Neural progenitor cell (in vitro differentiated cells): ENCODE measurements around the gene GRIN2A. TPM values are rescaled to one million over a fixed set of nuclear protein-coding genes. Genes with fewer than 3 reads are reported as not detected.

Source experiments
- DNase-seq: peaks from one replicate; pipeline ENCODE4 v3.0.0-alpha.2; 2016; ENCODE audit warnings: low spot score
- H2AFZ ChIP-seq: fragments of 200-600 bp; sonication (generic); replicated peaks from 2 replicates; pipeline ENCODE4 v1.6.1; 2016; ENCODE audit warnings: antibody characterized with exemption
- H3F3A ChIP-seq: fragments of 200-600 bp; sonication (generic); 2 replicates; pipeline ENCODE4 v1.6.1; 2016; ENCODE audit warnings: antibody characterized with exemption, low read depth
- H3K27ac ChIP-seq: fragments of 200-600 bp; sonication (generic); 2 replicates; pipeline ENCODE4 v1.5.1; 2016; ENCODE audit warnings: mild to moderate bottlenecking
- H3K27me3 ChIP-seq: fragments of 200-600 bp; sonication (generic); 2 replicates; pipeline ENCODE4 v1.6.1; 2016; ENCODE audit warnings: mild to moderate bottlenecking, moderate library complexity
- H3K36me3 ChIP-seq: fragments of 200-600 bp; sonication (generic); 2 replicates; pipeline ENCODE4 v1.5.1; 2016
- H3K4me1 ChIP-seq: fragments of 200-600 bp; sonication (generic); 2 replicates; pipeline ENCODE4 v1.6.1; 2016; ENCODE audit warnings: mixed run types
- H3K4me2 ChIP-seq: fragments of 200-600 bp; sonication (generic); 2 replicates; pipeline ENCODE4 v1.6.1; 2016
- H3K4me3 ChIP-seq: fragments of 200-600 bp; sonication (generic); 2 replicates; pipeline ENCODE4 v1.5.1; 2016
- H3K79me2 ChIP-seq: fragments of 200-600 bp; sonication (generic); 2 replicates; pipeline ENCODE4 v1.6.1; 2016; ENCODE audit warnings: low read depth
- H3K9ac ChIP-seq: fragments of 200-600 bp; sonication (generic); 2 replicates; pipeline ENCODE4 v1.6.1; 2016
- H3K9me3 ChIP-seq: fragments of 200-600 bp; sonication (generic); 2 replicates; pipeline ENCODE4 v1.5.1; 2016; ENCODE audit warnings: low read depth
- H4K20me1 ChIP-seq: fragments of 200-600 bp; sonication (generic); 2 replicates; pipeline ENCODE4 v1.6.1; 2016; ENCODE audit warnings: low read depth
- H3K27ac Mint-ChIP-seq: 3 replicates; pipeline ENCODE4 v1.8.0; 2021; ENCODE audit warnings: mixed read lengths
- H3K27me3 Mint-ChIP-seq: 2 replicates; pipeline ENCODE4 v1.8.0; 2022; ENCODE audit warnings: low read depth, mild to moderate bottlenecking, inconsistent platforms, moderate library complexity, mixed read lengths; ENCODE audit not compliant: insufficient read depth
- H3K36me3 Mint-ChIP-seq: 3 replicates; pipeline ENCODE4 v1.8.0; 2021; ENCODE audit warnings: mixed read lengths
- H3K4me1 Mint-ChIP-seq: 3 replicates; pipeline ENCODE4 v1.8.0; 2021; ENCODE audit warnings: mixed read lengths
- H3K4me3 Mint-ChIP-seq: 3 replicates; pipeline ENCODE4 v1.8.0; 2021; ENCODE audit warnings: mild to moderate bottlenecking, moderate library complexity, mixed read lengths
- H3K9me3 Mint-ChIP-seq: 3 replicates; pipeline ENCODE4 v1.8.0; 2020; ENCODE audit warnings: mixed read lengths
- CTCF ChIP-seq: fragments of 200-600 bp; sonication (generic); IDR thresholded peaks from 2 replicates; pipeline ENCODE4 v1.5.1; 2017; ENCODE audit warnings: antibody characterized with exemption, mild to moderate bottlenecking
- EZH2 ChIP-seq: fragments of 200-600 bp; sonication (generic); IDR thresholded peaks from 2 replicates; pipeline ENCODE4 v1.6.1; 2017; ENCODE audit warnings: antibody characterized with exemption, mild to moderate bottlenecking, moderate library complexity
- EZH2phosphoT487 ChIP-seq: fragments of 200-600 bp; sonication (generic); IDR thresholded peaks from 2 replicates; pipeline ENCODE4 v1.6.1; 2017; ENCODE audit warnings: antibody characterized with exemption
- total RNA-seq: library from RNA; depleted of rRNA; stranded (reverse); fragments of >200 nt; gene quantifications from 2 replicates; pipeline ENCODE4 v1.2.3, GENCODE V29; 2015; ENCODE audit warnings: low replicate concordance

The GRIN2A gene
- total RNA-seq, 1 donor from 2014 or later = 1.6 TPM

GRCh38 chr16:9852003-9852402 lies 330.2 kb downstream of the GRIN2A start:
- Histone ChIP-seq H3K27ac (no peak overlapping the region), H3K4me2 (no peak overlapping the region), H3K79me2 (no peaks in the 10 kb centered on the region), H3K36me3 (no peaks in the 10 kb centered on the region), H3K27me3 (no peaks in the 10 kb centered on the region), H2AFZ (no peak overlapping the region), H3K4me1 (no peaks in the 10 kb centered on the region), H3K9ac (no peak overlapping the region), H3K9me3 (no peaks in the 10 kb centered on the region), H3K4me3 (no peak overlapping the region), H4K20me1 (no peaks in the 10 kb centered on the region), H3F3A (peaks cover 10% of the 10 kb centered on the region)
- Mint-ChIP-seq H3K27ac (no peak overlapping the region), H3K27me3 (peaks cover 3% of the 10 kb centered on the region), H3K4me1 (no peaks in the 10 kb centered on the region), H3K4me3 (no peak overlapping the region), H3K9me3 (no peaks in the 10 kb centered on the region), H3K36me3 (no peaks in the 10 kb centered on the region)
- DNase-seq = no peak
- TF ChIP-seq CTCF (no peak), EZH2phosphoT487 (no peak), EZH2 (no peak)

GRCh38 chr16:9850817-9851216 lies 331.4 kb downstream of the GRIN2A start:
- H2AFZ ChIP-seq = no peak overlapping the region
- no peak for DNase-seq
- Mint-ChIP-seq H3K4me3 (no peak overlapping the region), H3K27me3 (peaks cover 3% of the 10 kb centered on the region), H3K9me3 (no peaks in the 10 kb centered on the region), H3K27ac (no peak overlapping the region), H3K4me1 (peaks cover 3% of the 10 kb centered on the region), H3K36me3 (no peaks in the 10 kb centered on the region)
- no peak overlapping the region for H3K4me2 ChIP-seq
- TF ChIP-seq CTCF (no peak), EZH2 (no peak), EZH2phosphoT487 (no peak)
- H3K36me3 ChIP-seq = no peaks in the 10 kb centered on the region
- H3K9ac ChIP-seq = no peak overlapping the region
- no peak overlapping the region for H3K27ac ChIP-seq
- H3F3A ChIP-seq = peaks cover 10% of the 10 kb centered on the region
- no peaks in the 10 kb centered on the region for H3K9me3 ChIP-seq
- no peak overlapping the region for H3K4me3 ChIP-seq
- no peaks in the 10 kb centered on the region for H3K27me3 ChIP-seq
- no peaks in the 10 kb centered on the region for H3K4me1 ChIP-seq
- no peaks in the 10 kb centered on the region for H4K20me1 ChIP-seq
- no peaks in the 10 kb centered on the region for H3K79me2 ChIP-seq

GRCh38 chr16:9849697-9850245 lies 332.5 kb downstream of the GRIN2A start:
- no peaks in the 10 kb centered on the region for H3K27me3 ChIP-seq
- no peak overlapping the region for H3K9ac ChIP-seq
- Mint-ChIP-seq H3K36me3 (no peaks in the 10 kb centered on the region), H3K27me3 (peaks cover 3% of the 10 kb centered on the region), H3K4me1 (peaks cover 5% of the 10 kb centered on the region), H3K4me3 (no peak overlapping the region), H3K27ac (no peak overlapping the region), H3K9me3 (no peaks in the 10 kb centered on the region)
- peaks cover 10% of the 10 kb centered on the region for H3F3A ChIP-seq
- H3K4me3 ChIP-seq = no peak overlapping the region
- no peak overlapping the region for H3K27ac ChIP-seq
- H3K4me2 ChIP-seq = no peak overlapping the region
- H3K36me3 ChIP-seq = no peaks in the 10 kb centered on the region
- no peaks in the 10 kb centered on the region for H3K9me3 ChIP-seq
- H3K79me2 ChIP-seq = no peaks in the 10 kb centered on the region
- H3K4me1 ChIP-seq = peaks cover 4% of the 10 kb centered on the region
- no peaks in the 10 kb centered on the region for H4K20me1 ChIP-seq
- no peak overlapping the region for H2AFZ ChIP-seq
- TF ChIP-seq EZH2 (no peak), CTCF (no peak), EZH2phosphoT487 (no peak)
- DNase-seq = no peak
